ENCODE data around the gene NAPA.

NAPA gene

GRCh38 chr19:47514869-47515588, at the start of gene NAPA:
Gene NAPA (minus strand): TSS chr19:47515063. CDS start chr19:47514940, 123 bp downstream.
- DNase-seq (ENCODE audit: low read depth in 2 of 2) = peak; percentile 100

GRCh38 chr19:47564081-47564480, 49.2 kb upstream of the NAPA start:
- DNase-seq (ENCODE audit: low read depth in 2 of 2) = no peak

- no peak for DNase-seq (ENCODE audit: low read depth in 2 of 2)
These were observed 46.7 kb upstream of the NAPA start for GRCh38 chr19:47561440-47562057.

- DNase-seq (ENCODE audit: low read depth in 2 of 2) = no peak
These were observed 46.1 kb upstream of the NAPA start for GRCh38 chr19:47560999-47561398.

GRCh38 chr19:47550129-47550528, 35.3 kb upstream of the NAPA start:
- DNase-seq (ENCODE audit: low read depth in 2 of 2) = no peak

- no peak for DNase-seq (ENCODE audit: low read depth in 2 of 2)
These were observed 34.5 kb upstream of the NAPA start for GRCh38 chr19:47549261-47549862.

- no peak for DNase-seq (ENCODE audit: low read depth in 2 of 2)
These were observed 32.3 kb upstream of the NAPA start for GRCh38 chr19:47547199-47547598.

- no peak for DNase-seq (ENCODE audit: low read depth in 2 of 2)
These were observed 30.4 kb upstream of the NAPA start for GRCh38 chr19:47545061-47545948.

- DNase-seq (ENCODE audit: low read depth in 2 of 2) = no peak
These were observed 29.6 kb upstream of the NAPA start for GRCh38 chr19:47544476-47544875.

GRCh38 chr19:47544075-47544474, 29.2 kb upstream of the NAPA start:
- no peak for DNase-seq (ENCODE audit: low read depth in 2 of 2)

GRCh38 chr19:47542030-47542475, 27.2 kb upstream of the NAPA start:
- no peak for DNase-seq (ENCODE audit: low read depth in 2 of 2)

GRCh38 chr19:47541518-47541917, 26.7 kb upstream of the NAPA start:
- DNase-seq (ENCODE audit: low read depth in 2 of 2) = peak; percentile 15 to 20

GRCh38 chr19:47540748-47541147, 25.9 kb upstream of the NAPA start:
- no peak for DNase-seq (ENCODE audit: low read depth in 2 of 2)

- peak; percentile 16 to 19 for DNase-seq (ENCODE audit: low read depth in 2 of 2)
These were observed 25.0 kb upstream of the NAPA start for GRCh38 chr19:47539747-47540311.

GRCh38 chr19:47538812-47539211, 23.9 kb upstream of the NAPA start:
- no peak for DNase-seq (ENCODE audit: low read depth in 2 of 2)

- no peak for DNase-seq (ENCODE audit: low read depth in 2 of 2)
These were observed 22.6 kb upstream of the NAPA start for GRCh38 chr19:47537493-47537892.

GRCh38 chr19:47534628-47535027, 19.8 kb upstream of the NAPA start:
- DNase-seq (ENCODE audit: low read depth in 2 of 2) = no peak

- no peak for DNase-seq (ENCODE audit: low read depth in 2 of 2)
These were observed 17.0 kb upstream of the NAPA start for GRCh38 chr19:47531640-47532387.

- DNase-seq (ENCODE audit: low read depth in 2 of 2) = no peak
These were observed 14.3 kb upstream of the NAPA start for GRCh38 chr19:47529018-47529742.

GRCh38 chr19:47526798-47527197, 11.9 kb upstream of the NAPA start:
- DNase-seq (ENCODE audit: low read depth in 2 of 2) = no peak

Measured in activated CD8-positive, alpha-beta memory T cell treated with anti-CD3 and anti-CD28 coated beads for 4 hours (primary cell).